ENCODE measurements around the gene SYNJ2.

DNA sequence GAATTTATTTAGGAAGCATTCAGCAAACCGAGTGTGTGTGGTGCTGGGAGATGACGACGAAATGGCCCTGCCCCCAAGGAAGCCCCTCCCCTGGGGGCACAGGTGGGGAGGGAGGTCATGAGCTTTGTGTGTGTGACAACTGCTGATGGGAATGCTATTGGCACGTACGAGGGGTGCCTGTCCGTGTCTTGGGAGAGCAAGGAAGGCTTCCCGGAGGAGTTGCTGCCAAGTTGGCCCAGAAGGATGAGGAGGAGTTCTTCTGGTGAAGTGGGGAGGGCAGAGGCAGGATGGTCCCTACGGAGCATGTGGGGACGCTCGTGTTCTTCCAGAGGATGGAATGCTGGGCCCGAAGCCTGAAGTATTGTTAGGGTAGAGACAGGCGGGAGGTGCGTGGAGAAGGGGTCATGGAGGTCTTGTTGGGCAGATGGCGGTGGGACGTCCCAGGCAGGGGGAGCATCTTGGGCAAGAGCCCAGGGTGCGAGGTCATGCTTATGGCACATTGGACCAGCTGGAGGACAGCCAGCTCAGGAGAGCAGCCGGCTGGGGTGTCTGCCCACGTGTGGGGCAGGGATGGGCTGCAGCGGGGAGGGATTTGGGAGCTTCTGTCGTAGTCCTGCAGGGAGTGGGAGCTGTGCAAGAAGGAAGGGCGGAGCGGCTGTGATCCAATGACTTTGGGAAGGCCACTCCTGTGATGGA is 46.1 kb downstream of the SYNJ2 start:
- no peak for TF ChIP-seq YY1 (IDR thresholded peaks at IDR 0.05; ENCODE audit: insufficient read depth, insufficient read length)
- no peak for TF ChIP-seq ZNF274 (IDR thresholded peaks at IDR 0.05; ENCODE audit: low read depth, low read length)

Measured in NT2/D1 (cell line).